NCI-H748 (cell line): Measurements from ENCODE around the gene PROM2.
"Not testable (repeated sequence)": the region's sequence is repeated elsewhere in the genome, so short reads cannot be mapped to it uniquely, and the experiment has no call there.

Experiments
- DNase-seq: peaks from one replicate; lab custom pipeline; 2025; ENCODE audit not compliant: unreplicated experiment; lab: John Stamatoyannopoulos, UW

Gene PROM2

GRCh38 chr2:95269036-95269680, 5.1 kb upstream of the PROM2 start:
- DNase-seq = no peak

GRCh38 chr2:95269745-95270144, 4.5 kb upstream of the PROM2 start:
- not testable (repeated sequence) for DNase-seq

GRCh38 chr2:95270541-95271081, 3.6 kb upstream of the PROM2 start:
- no peak for DNase-seq

GRCh38 chr2:95271381-95271971, 2.8 kb upstream of the PROM2 start:
- DNase-seq = no peak

GRCh38 chr2:95272299-95272751, 1.9 kb upstream of the PROM2 start:
- no peak for DNase-seq

- DNase-seq = no peak
Measured at GRCh38 chr2:95272781-95273180, 1.5 kb upstream of the PROM2 start.

GRCh38 chr2:95273566-95274290, 521 bp upstream of the PROM2 start:
- DNase-seq = no peak

- no peak for DNase-seq
Measured at GRCh38 chr2:95275151-95275515, 884 bp downstream of the PROM2 start.

GRCh38 chr2:95275601-95276243, 1.5 kb downstream of the PROM2 start:
- no peak for DNase-seq

- DNase-seq = no peak
Measured at GRCh38 chr2:95276244-95276887, 2.1 kb downstream of the PROM2 start.

- DNase-seq = no peak
Measured at GRCh38 chr2:95276888-95277245, 2.6 kb downstream of the PROM2 start.

GRCh38 chr2:95277246-95277906, 3.1 kb downstream of the PROM2 start:
- DNase-seq = no peak

GRCh38 chr2:95278051-95278471, 3.8 kb downstream of the PROM2 start:
- DNase-seq = no peak

GRCh38 chr2:95278637-95279225, 4.5 kb downstream of the PROM2 start:
- DNase-seq = no peak

GRCh38 chr2:95279435-95280035, 5.3 kb downstream of the PROM2 start:
- DNase-seq = no peak

GRCh38 chr2:95281071-95281470, 6.8 kb downstream of the PROM2 start:
- DNase-seq = no peak

GRCh38 chr2:95281786-95282185, 7.5 kb downstream of the PROM2 start:
- no peak for DNase-seq

- no peak for DNase-seq
Measured at GRCh38 chr2:95282458-95282857, 8.2 kb downstream of the PROM2 start.

- no peak for DNase-seq
Measured at GRCh38 chr2:95283562-95283961, 9.3 kb downstream of the PROM2 start.
